Right atrium auricular region (tissue), 2 donors: Measurements from ENCODE around the gene IL6. TPM values are rescaled to one million over a fixed set of nuclear protein-coding genes. Genes with fewer than 3 reads are reported as not detected.

ENCODE experiments used
- DNase-seq: peaks from one replicate; pipeline ENCODE4 v3.0.0-alpha.2; 2019; ENCODE audit warnings: low spot score
- H3K27ac ChIP-seq, 2 donors: fragments of 200-600 bp; sonication (generic); 1 replicate in 1 of 2; 2 replicates in 1 of 2; pipeline ENCODE4 v1.5.1; 2016 to 2019
- H3K27me3 ChIP-seq, 2 donors: fragments of 200-600 bp; sonication (generic); one replicate each; pipeline versions ENCODE4 v1.5.1 to v1.6.0; 2017 to 2019
- H3K36me3 ChIP-seq: fragments of 200-600 bp; sonication (generic); one replicate; pipeline ENCODE4 v1.5.1; 2016
- H3K4me1 ChIP-seq, 2 donors: fragments of 200-600 bp; sonication (generic); one replicate each; pipeline versions ENCODE4 v1.5.1 to v1.6.0; 2017 to 2019
- H3K4me3 ChIP-seq, 2 donors: fragments of 200-600 bp; sonication (generic); 1 replicate in 1 of 2; 2 replicates in 1 of 2; pipeline ENCODE4 v1.5.1; 2017 to 2019; ENCODE audit warnings: mild to moderate bottlenecking in 1 of 2, moderate library complexity in 1 of 2
- H3K9me3 ChIP-seq, 2 donors: fragments of 200-600 bp; sonication (generic); one replicate each; pipeline ENCODE4 v1.5.1; 2019
- CTCF ChIP-seq, 2 donors: fragments of 200-600 bp; sonication (generic); IDR thresholded peaks; one replicate each; pipeline ENCODE4 v1.5.1; 2019; ENCODE audit warnings: antibody characterized with exemption in 2 of 2
- total RNA-seq, 2 donors: library from RNA; depleted of rRNA; stranded (reverse); fragments of >200 nt; gene quantifications; one replicate each; pipeline ENCODE4 v1.1.0, GENCODE V29; 2016

Gene IL6
- total RNA-seq, 2 donors from 2014 or later: 3.6 to 19.8 TPM

GRCh38 chr7:22718911-22719420 is 8.0 kb upstream of the IL6 start:
- no peak overlapping the region for H3K4me3 ChIP-seq
- DNase-seq: no peak
- peak overlapping the region in 1 of 2 donors; percentile 41 for H3K27ac ChIP-seq
- H3K9me3 ChIP-seq: no peaks in the 10 kb centered on the region
- H3K27me3 ChIP-seq: no peaks in the 10 kb centered on the region
- peaks cover 0 to 39% of the 10 kb centered on the region in 2 donors for H3K4me1 ChIP-seq
- H3K36me3 ChIP-seq: no peaks in the 10 kb centered on the region
- TF ChIP-seq CTCF (IDR thresholded peaks at IDR 0.05): no peak

- Histone ChIP-seq H3K4me3 (no peak overlapping the region), H3K4me1 (peaks cover 0 to 49% of the 10 kb centered on the region in 2 donors), H3K27ac (no peak overlapping the region), H3K36me3 (no peaks in the 10 kb centered on the region), H3K9me3 (no peaks in the 10 kb centered on the region), H3K27me3 (no peaks in the 10 kb centered on the region)
- TF ChIP-seq CTCF (IDR thresholded peaks at IDR 0.05): no peak
- no peak for DNase-seq
Observed at GRCh38 chr7:22720791-22721786, 5.9 kb upstream of the IL6 start.

GRCh38 chr7:22722536-22723180 is 4.3 kb upstream of the IL6 start:
- DNase-seq: no peak
- no peaks in the 10 kb centered on the region for H3K27me3 ChIP-seq
- peak overlapping the region; percentile 59 to 61 for H3K27ac ChIP-seq
- no peak for TF ChIP-seq CTCF (IDR thresholded peaks at IDR 0.05)
- peaks cover 0 to 61% of the 10 kb centered on the region in 2 donors for H3K4me1 ChIP-seq
- H3K36me3 ChIP-seq: no peaks in the 10 kb centered on the region
- H3K9me3 ChIP-seq: no peaks in the 10 kb centered on the region
- H3K4me3 ChIP-seq: no peak overlapping the region

GRCh38 chr7:22723181-22723601 is 3.8 kb upstream of the IL6 start:
- H3K4me1 ChIP-seq: peaks cover 0 to 61% of the 10 kb centered on the region in 2 donors
- H3K27me3 ChIP-seq: no peaks in the 10 kb centered on the region
- peak overlapping the region; percentile 59 to 61 for H3K27ac ChIP-seq
- DNase-seq: peak; percentile 82
- no peaks in the 10 kb centered on the region for H3K9me3 ChIP-seq
- no peak for TF ChIP-seq CTCF (IDR thresholded peaks at IDR 0.05)
- no peaks in the 10 kb centered on the region for H3K36me3 ChIP-seq
- no peak overlapping the region for H3K4me3 ChIP-seq

GRCh38 chr7:22723637-22724036 is 3.4 kb upstream of the IL6 start:
- peaks cover 0 to 56% of the 10 kb centered on the region in 2 donors for H3K4me1 ChIP-seq
- DNase-seq: no peak
- peak overlapping the region; percentile 59 to 61 for H3K27ac ChIP-seq
- no peaks in the 10 kb centered on the region for H3K27me3 ChIP-seq
- no peak for TF ChIP-seq CTCF (IDR thresholded peaks at IDR 0.05)
- H3K9me3 ChIP-seq: no peaks in the 10 kb centered on the region
- H3K4me3 ChIP-seq: no peak overlapping the region
- H3K36me3 ChIP-seq: no peaks in the 10 kb centered on the region
